ENCODE data around the gene PNPLA5.

Gene PNPLA5

DNA sequence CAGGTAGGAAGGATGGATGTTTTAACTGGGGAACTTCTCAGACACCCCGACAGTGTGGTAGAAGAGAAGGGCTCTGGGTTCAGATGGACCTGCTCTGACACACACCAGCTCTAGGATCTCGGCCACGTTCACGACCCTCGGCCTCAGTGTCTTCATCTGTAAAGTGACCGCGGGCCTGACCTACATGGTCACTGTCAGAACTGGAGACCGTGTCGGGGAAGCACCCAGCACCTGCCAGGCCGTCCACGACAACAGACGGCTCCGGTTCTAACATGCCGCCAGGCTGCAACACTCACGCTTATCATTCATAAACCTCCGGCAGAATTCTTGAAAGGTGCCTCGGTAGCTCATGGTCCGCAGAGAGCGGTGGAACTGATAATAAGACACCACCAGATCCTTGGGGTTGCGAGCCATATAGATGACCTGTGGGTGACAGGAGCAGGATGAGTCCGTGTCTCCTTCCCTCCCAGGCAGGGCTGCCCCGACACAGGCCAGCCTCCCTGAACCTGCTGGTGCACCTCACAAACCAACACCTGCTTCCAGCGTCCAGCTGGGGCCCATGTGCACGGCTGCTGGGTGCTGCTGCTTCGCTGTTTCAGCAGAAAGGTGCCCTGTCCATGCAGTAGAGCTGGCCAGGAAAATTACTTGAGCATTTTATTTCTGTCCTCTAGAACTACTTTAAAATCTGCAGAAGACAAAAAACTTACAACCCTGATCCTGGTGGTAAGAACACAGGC is 53.1 kb downstream of the PNPLA5 start:
- DNase-seq (ENCODE audit: low spot score): no peak

- no peak for DNase-seq (ENCODE audit: low spot score)
Measured at GRCh38 chr22:43838161-43838560, 53.7 kb downstream of the PNPLA5 start.

- no peak for DNase-seq (ENCODE audit: low spot score)
Measured at GRCh38 chr22:43837666-43838065, 54.1 kb downstream of the PNPLA5 start.

DNA sequence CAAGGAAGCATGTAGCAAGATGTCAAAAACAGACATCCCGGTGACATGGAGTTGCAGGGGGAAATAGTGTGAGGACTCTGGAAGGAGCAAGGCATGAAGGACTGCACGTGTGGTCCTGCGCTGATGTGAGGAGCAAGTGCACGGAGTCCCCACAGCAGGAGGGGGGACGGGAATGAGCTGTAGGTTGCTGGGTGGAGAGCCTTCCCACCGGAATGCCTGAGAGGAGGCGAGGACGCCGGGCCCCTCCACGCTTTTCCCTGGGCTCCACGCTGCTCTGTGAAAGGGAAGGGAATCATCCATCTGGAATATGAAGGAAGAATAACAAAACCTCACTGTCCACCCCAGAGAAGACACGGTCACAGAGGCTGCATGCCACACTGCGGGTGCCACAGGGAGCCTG is 56.1 kb downstream of the PNPLA5 start:
- DNase-seq (ENCODE audit: low spot score): no peak

DNA sequence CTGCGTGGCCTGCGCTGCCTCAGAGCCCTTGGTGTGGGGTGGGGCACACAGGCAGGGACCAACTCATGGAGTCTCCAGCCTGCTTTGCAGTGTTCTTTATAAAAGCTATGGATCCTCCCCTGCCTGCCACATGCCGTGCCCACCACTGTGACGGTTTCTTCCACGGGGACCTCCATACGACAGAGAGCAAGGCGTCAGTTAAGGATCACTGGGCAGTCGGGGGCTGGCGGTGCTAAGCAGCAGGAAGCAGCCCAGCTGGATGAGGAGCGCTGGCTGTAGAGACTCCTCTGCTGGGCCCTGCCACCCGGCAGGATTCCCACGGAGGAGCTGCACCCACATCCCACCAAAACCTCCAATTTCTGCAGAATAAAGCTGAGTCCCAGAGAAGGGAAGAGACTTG is 56.6 kb downstream of the PNPLA5 start:
- DNase-seq (ENCODE audit: low spot score): no peak

- no peak for DNase-seq (ENCODE audit: low spot score)
Measured at GRCh38 chr22:43833286-43834240, 58.2 kb downstream of the PNPLA5 start.

DNA sequence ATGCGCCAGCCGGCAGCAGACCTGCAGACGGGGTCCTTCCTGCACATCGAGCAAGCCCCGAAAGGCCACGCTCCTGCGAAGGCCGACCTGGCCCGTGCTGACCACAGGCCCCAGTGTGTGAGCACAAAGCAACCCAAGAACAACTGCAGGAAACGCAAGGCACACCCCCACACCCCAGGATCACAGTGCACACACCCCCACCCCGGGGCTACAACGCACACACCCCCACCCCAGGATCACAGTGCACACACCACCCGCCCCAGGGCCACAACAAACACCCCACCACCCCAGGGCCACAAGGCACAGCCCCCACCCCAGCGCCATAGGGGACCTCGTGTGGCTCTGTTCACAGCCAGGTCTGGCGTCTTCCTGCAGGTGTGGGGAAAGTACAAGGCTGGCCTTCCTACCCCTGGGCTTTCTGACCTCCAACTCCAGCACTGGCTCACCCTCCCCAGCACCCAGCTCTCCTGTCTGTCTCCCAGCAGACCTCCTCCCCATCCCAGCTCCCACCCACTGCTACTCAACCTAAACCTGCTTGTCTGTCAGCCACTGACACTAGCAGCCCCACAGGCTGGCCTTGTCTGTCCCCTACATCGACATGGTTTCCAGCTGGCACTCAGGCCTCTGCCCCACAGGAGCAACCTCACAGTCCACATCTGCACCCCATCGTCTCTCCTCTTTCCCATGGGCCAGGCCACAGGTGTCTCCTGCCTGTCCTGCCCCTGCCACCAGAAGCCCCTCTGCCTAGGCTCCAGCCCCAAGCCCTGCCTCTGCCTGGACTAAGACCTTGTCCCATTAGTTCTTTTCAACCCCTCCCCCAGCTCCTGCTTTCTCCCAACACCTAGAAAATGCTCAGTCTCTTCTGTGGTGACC is 59.2 kb downstream of the PNPLA5 start:
- DNase-seq (ENCODE audit: low spot score): no peak

- no peak for DNase-seq (ENCODE audit: low spot score)
Measured at GRCh38 chr22:43831561-43832392, 60.0 kb downstream of the PNPLA5 start.

GRCh38 chr22:43830931-43831560 is 60.8 kb downstream of the PNPLA5 start:
- DNase-seq (ENCODE audit: low spot score): no peak

- DNase-seq (ENCODE audit: low spot score): peak; percentile 70
Measured at GRCh38 chr22:43829904-43830851, 61.6 kb downstream of the PNPLA5 start.
